Activated CD4-positive, alpha-beta T cell treated with anti-CD3 and anti-CD28 coated beads for 24 hours (primary cell): ENCODE results near the gene GSK3B.
A peak's percentile ranks its signal among the peaks of the same experiment; 100 is the strongest.
"Not testable (repeated sequence)": the region's sequence is repeated elsewhere in the genome, so short reads cannot be mapped to it uniquely, and the experiment has no call there.

Experiments used
- DNase-seq, 2 donors: peaks; one replicate each; pipeline ENCODE4 v3.0.0-alpha.2; 2020; ENCODE audit warnings: low read depth in 2 of 2

The GSK3B gene

GRCh38 chr3:120005741-120006140, 88.5 kb downstream of the GSK3B start:
- DNase-seq = not testable (repeated sequence)

- not testable (repeated sequence) for DNase-seq
Measured at GRCh38 chr3:120004008-120004498, 90.2 kb downstream of the GSK3B start.

- no peak for DNase-seq
Measured at GRCh38 chr3:119998166-119998565, 96.1 kb downstream of the GSK3B start.

DNA sequence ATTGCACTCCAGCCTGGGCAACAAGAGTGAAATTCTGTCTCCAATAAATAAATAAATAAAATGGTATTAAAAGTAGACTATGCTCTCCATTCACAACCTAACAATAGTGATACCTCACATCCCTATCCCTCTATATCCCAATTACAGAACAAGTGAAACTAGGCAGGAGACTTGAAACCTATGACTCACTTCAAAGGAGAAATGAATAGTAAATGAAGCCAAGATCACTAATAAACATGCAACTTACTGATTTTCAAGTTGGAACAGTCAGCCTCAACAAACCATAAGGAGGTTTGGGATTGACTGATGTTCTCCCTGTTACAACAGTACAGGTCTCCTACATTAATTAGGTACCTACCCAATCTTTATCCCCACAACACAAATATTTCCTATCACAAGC, 103.4 kb downstream of the GSK3B start:
- no peak for DNase-seq

DNA sequence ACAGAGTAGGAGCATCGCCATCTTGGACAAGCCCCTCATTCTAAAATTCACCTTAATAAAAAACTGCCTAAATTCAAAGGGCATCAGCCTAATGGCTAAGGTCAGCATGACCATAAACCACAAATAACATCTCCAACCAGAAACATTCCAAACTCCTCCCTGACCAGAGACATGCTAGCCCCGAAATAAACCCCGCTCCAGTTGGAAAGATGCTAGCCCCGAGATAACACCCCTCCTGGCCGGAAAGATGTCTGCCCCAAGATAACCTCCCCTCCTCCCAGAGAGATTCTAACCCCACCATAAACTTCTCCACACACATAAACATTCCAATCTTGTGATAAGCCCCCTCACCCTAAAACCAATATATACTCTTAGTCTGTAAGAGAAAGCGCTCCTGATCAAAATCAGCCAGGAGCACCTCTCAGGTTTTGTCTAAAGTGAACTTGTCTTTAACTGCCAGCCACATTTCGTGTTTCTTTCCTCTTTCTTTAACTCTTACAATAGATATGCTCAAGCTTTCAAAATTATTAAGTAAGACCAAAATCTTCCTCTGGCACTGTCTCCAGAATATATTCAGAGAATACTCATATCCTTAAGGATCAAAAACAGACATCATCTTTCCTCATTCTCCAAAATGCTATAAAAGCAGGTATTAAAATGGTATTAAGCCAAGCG, 104.1 kb downstream of the GSK3B start:
- DNase-seq = no peak

GRCh38 chr3:119986812-119987211, 107.4 kb downstream of the GSK3B start:
- DNase-seq = not testable (repeated sequence)

DNA sequence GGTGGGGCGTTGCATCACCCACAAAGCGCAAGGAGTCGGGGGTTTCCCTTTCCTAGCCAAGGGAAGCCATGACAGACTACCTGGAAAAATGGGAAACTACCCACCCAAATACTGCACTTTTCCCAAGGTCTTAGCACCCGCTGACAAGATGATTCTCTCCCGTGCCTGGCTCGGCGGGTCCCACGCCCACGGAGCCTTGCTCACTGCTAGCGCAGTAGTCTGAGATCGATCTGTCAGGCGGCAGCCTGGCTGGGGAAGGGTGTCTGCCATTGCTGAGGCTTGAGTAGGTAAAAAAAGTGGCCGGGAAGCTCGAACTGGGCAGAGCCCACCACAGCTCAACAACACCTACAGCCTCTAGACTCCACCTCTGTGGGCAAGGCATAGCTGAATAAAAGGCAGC, 112.9 kb downstream of the GSK3B start:
- no peak for DNase-seq

- no peak for DNase-seq
Measured at GRCh38 chr3:119978554-119979208, 115.6 kb downstream of the GSK3B start.

- no peak for DNase-seq
Measured at GRCh38 chr3:119977353-119977752, 116.9 kb downstream of the GSK3B start.

DNA sequence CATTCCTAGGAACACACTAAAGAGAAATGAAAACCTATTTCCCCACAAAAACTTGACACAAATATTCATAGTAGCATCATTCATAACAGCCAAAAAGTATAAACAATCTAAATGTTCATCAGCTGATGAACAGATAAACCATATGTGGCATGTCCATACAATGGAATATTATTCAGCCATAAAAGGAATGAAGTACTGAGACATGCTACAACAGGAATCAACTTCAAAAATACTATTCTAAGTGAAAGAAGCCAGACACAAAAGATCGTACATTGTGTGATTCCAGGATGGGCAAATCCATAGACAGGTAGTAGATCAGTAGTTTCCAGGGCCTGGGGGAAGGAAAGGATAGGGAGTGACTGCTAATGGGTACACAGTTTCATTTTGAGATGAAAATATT, 118.0 kb downstream of the GSK3B start:
- DNase-seq = no peak

DNA sequence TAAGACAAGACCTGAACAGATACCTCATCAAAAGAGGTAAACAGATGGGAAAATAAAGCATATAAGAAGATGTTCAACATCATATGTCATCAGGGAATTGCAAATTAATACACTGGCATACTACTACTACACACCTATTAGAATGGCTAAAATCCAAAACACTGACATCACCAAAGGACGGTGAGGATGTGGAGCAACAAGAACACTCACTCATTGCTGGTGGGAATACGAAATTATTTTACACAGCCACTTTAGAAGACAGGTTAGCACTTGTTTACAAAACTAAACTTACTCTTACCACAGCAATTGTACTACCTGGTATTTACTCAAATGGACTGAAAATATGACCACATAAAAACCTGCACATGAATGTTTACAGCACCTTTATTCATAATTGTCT, 119.6 kb downstream of the GSK3B start:
- DNase-seq = no peak

- no peak for DNase-seq
Measured at GRCh38 chr3:119973018-119973646, 121.1 kb downstream of the GSK3B start.

GRCh38 chr3:119969759-119970158, 124.5 kb downstream of the GSK3B start:
- no peak for DNase-seq

- no peak for DNase-seq
Measured at GRCh38 chr3:119967353-119968006, 126.8 kb downstream of the GSK3B start.

DNA sequence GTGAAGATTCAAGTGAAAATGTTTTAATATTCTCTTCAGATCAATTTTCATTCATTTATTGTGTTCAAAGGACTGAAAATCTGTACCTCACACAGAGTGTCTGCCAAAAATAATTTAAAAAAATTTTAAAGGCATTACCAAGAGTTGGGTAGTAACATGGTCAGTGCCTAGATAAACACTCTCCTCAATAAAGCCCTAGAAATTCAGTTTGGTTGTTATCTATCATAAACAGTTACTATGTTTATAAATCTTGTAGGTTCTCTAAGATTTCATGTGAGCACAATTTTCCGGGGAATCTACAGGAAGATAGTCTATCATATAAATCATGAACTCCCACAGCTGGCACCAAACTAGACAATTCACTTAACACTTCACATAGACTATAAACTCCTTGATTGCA, 128.6 kb downstream of the GSK3B start:
- no peak for DNase-seq

DNA sequence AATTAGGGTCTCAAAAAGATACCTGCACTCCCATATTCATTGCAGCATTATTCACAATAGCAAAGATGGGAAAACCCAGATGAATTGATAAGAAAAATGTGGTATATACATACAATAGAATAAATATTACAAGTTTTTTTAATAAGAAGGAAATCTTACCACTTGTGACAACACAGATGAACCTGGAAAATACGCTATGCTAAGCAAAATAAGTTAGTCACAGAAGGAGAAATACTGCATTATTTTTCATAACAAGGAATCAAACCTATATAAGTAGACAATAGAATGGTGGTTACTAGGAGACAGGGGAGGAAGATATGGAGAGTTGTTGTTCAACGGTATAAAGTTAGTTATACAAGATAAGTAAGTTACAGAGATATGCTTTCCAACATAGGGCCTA, 130.0 kb downstream of the GSK3B start:
- no peak for DNase-seq

GRCh38 chr3:119955972-119956371, 138.3 kb downstream of the GSK3B start:
- DNase-seq = no peak

DNA sequence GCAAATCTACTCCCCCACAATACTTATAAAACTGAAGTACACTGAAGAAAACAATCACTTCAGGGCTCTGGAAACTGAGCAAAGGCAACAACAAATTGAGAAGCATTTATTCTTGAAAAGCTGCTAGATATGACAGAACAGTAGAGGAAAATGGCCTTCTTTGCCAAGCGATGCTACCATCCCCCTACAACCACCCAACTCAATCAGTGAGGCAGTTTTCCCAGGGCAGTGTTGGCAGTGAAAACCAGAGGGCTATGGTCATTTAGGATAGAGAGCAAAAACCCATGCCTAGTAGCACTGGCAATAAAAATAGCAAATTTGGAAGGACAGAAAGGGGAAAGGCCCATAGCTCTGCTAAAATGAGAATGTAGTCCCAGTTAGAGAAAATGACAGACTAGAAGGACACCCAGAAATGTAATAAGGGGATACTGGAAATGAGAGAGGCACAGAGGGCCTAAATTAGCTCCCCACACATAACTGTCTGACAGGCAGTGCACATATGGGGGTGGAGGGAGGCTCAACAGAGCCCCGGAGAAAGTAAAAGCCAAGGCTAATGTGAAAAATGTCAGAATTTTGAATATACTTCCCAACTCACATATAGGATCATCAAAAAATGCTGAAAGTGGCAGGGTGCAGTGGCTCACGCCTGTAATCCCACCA, 143.5 kb downstream of the GSK3B start:
- DNase-seq = no peak

- DNase-seq = no peak
Measured at GRCh38 chr3:119945291-119945690, 149.0 kb downstream of the GSK3B start.

DNA sequence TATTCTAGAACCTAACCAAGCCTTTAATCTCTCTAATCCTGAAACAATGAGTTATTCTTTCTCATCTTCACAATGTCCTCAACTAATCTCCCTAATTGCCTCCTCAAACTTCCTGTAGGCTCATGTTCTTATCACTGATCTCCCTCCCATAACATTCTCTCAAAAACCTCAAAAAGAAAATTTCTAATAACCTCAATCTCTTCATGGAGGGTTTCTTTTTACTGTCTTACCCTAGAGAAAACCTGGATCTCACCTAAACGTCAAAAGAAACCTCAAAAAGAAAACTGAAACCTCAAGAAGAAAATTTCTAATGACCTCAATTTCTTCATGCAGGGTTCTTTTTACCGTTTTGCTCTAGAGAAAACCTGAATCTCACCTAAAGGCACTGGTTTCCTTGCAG, 150.2 kb downstream of the GSK3B start:
- DNase-seq = no peak

DNA sequence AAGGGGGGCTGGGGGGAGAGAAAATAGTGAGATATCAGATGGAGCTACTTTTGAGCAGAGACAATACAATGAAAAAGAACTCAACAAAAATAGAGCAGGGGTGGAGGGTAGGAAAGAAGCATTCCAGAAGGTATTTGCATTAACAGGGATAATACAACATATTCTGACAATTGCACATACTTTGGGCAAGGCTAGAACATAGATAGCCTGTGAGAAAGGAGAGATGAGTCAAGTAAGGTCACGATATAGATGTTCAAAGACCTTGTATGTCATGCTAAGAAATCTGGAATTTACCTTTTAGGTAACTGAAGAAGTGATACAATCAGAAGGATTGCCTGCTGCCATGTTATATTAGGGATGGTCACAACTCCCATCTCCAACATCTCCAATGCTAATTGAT, 155.2 kb downstream of the GSK3B start:
- DNase-seq = no peak

DNA sequence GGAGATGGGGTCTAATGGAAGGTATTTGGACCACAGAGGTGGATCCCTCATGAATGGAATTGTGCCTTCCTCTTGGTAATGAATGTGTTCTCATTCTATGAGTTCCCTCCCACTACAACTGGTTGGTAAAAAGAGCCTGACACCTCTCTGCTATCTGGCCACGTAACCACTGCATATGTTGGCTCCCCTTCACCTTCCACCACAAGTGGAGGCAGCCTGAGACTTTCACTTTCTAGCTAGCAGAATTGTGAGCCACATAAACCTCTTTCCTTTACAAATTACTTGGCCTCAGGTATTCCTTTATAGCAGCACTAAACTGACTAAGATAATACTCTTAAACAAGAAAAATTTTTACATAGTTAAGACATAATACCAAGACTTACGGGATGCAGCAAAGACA, 157.0 kb downstream of the GSK3B start:
- DNase-seq = peak in 1 of 2 donors; percentile 10
